Stimulated activated CD4-positive, alpha-beta T cell treated with anti-CD3 and anti-CD28 coated beads, Interleukin-1b, Interleukin-23, amount 100 ng/mL, for 24 hours (primary cell): ENCODE results near the gene ANKRD13A.
A peak's percentile ranks its signal among the peaks of the same experiment; 100 is the strongest.
"Not testable (repeated sequence)": the region's sequence is repeated elsewhere in the genome, so short reads cannot be mapped to it uniquely, and the experiment has no call there.

Source experiments
- DNase-seq, 4 experiments: peaks; one replicate each; pipeline ENCODE4 v3.0.0-alpha.2; 2020; ENCODE audit warnings: low read depth in 4 of 4, low spot score in 1 of 4

Gene ANKRD13A

GRCh38 chr12:110077800-110078199 lies 78.6 kb downstream of the ANKRD13A start:
- no peak for DNase-seq

GRCh38 chr12:110079477-110080400 lies 80.5 kb downstream of the ANKRD13A start:
- peak; percentile 43 to 51 (median 45) for DNase-seq

GRCh38 chr12:110080410-110080809 lies 81.2 kb downstream of the ANKRD13A start:
- DNase-seq = no peak

GRCh38 chr12:110084314-110085015 lies 85.2 kb downstream of the ANKRD13A start:
- no peak for DNase-seq

GRCh38 chr12:110088216-110088615 lies 89.0 kb downstream of the ANKRD13A start:
- DNase-seq = not testable (repeated sequence)

GRCh38 chr12:110088936-110089335 lies 89.7 kb downstream of the ANKRD13A start:
- DNase-seq = no peak
